Eye (tissue), 1 donor: ENCODE data around the gene UBFD1.
"Not testable (repeated sequence)": the region's sequence is repeated elsewhere in the genome, so short reads cannot be mapped to it uniquely, and the experiment has no call there.

ENCODE experiments used
- DNase-seq: peaks from one replicate; pipeline ENCODE4 v3.0.0-alpha.2; 2015

The UBFD1 gene

DNA sequence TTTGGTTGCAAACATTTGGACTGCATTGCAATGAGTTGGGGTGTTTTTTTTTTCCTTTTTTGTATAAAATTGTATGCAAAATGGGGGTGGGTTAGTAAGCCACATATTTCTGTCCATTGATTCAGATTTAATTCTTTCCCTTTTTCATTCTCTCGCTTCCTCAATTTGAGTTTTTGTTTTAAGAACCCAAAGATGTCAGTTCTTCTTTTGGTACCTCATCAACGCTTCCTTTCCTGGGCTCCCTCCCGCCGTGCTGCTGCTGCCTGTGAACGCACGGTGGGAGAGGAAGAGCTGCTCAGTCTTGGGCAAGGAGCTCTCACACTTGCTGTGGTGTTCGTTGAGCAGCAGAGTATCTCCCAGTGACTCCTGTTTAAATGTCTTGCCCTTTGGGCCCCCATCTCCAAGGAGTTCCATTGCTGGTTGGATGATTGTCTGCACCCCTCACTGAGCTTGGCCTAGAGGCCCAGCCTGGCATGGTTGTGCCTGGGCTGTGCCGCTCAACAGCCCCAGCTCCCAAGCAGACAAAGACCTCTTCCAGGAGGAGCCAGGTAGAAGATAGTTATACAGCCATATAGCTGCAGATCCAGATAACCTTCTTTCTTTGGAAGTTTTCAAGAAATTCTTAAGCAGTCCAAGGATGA, 13.6 kb downstream of the UBFD1 start:
- no peak for DNase-seq

DNA sequence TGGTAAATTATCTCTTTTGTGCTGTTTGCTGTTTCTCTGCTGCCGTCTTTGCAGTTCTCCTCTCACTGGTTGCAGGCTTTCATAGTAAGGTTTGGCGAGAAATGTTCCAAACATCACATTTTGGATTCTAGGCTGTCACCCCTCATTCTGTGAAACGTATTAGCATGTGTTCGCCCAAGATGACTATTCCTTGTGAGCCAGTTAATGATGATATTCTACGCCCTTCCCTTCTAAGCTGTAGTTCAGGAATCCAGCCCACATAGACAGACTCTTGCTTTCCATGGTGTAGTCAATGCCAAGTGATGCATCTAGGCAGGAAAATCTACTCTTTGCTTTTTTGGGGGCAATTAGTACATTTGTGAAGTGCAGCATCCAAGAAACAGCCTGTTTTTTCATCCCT, 14.4 kb downstream of the UBFD1 start:
- DNase-seq, result no peak

DNA sequence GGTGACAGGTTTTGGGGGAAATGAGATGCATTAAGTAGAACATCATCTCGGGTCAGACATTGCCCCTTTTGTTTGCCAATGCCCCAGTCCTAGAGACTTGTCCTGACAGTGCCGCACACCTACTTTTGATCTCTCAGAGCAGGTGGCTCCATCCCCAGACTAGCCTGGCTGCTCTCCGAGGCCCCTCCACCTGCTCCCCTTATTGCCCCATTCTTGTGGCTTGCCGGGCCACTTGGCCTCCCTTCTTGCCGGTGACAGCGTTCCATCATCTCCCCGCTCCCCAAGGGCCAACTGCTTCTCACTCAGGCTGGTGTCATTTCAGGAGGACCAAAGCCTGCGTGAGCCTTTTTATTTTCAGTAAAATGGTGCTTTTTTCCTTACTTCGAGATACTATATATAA, 14.9 kb downstream of the UBFD1 start:
- no peak for DNase-seq

DNA sequence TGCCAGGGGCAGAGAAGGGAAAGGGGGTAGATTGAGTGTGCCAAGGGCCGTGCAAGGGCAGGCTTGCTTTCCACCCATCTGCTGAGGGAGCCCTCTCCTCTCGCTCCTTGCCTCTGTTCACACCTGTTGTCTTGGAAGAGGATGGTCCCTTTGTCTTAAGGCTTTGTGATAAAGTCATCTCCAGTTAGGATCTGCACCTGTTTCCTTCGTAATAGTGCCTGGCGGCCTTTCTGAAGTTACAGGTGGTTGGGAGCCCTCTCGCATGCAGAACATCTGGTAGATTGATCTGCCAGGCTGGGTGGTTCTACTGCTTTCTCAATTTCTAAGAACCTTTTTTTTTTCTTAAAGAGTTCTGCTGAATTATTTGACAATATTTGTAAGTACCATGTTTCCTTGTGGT, 16.3 kb downstream of the UBFD1 start:
- no peak for DNase-seq

DNA sequence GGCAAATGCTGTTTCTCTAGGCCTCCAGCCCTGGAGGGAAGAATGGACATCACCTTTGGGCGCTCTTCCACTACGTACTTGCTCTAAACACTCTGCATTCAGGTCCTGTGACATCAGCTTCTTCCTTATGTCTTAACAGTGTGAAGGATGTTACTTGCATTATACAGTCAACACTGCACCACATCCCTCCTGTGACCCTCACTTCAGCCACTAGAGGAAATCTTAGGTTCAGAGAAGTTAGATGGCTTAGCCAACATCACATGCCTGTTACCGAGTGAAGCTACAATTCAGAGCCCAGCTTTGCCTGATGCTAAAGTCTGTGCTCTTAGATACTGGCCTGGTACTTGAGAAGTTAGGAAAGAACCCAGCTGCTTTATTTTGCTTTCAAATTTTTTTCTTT, 18.3 kb downstream of the UBFD1 start:
- DNase-seq, result no peak

DNA sequence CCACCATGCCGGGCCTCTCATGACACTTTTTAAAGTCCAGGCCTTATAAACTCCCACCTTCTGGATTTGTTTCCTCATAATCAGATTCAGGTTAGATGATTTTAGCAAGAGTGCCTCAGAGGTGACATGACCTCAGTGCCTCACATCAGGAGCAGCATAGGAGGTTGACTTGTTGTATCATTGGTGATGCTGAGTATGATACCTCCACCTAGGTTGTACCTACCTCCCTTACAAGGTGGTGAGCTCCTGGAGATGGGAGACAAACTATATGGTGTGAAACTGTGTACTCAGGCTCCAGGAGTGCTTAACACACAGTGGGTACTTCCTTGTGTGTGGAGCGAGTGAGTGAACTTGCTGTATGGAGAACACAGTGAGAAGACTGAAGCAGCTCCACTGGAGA, 20.0 kb downstream of the UBFD1 start:
- DNase-seq, result no peak

DNA sequence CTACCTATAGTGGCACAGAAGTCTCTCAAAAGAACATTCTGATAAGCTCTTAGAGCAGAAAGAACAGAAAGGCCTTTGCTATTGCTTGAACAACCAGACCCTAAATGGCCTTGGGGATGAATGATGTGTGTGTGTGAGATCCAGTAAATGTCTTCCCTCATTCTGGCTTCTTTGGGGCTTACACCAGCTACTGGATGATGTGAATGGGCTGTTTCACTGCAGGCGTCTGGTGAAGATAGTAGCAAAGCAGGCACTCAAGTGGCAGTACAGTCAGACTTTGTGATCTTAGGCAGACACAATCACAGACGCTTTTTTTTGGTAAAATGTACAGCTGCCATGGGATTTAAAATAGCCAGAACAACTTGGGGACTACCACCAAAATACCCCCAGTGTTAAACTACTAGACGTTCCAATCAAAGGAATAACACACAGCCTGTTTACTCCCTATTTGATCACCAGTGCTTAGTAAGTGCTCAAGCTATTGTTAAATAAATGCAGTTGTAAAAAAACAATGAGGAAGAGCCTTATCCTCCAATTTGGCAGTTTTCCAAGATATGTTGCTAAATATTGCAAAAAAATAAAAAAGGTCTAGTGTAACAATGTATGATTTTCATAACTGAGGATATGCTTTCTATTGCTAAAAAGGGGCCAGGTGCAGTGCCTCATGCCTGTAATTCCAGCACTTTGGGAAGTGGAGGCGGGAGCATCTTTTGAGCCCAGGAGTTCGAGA, 20.7 kb downstream of the UBFD1 start:
- DNase-seq, result no peak

DNA sequence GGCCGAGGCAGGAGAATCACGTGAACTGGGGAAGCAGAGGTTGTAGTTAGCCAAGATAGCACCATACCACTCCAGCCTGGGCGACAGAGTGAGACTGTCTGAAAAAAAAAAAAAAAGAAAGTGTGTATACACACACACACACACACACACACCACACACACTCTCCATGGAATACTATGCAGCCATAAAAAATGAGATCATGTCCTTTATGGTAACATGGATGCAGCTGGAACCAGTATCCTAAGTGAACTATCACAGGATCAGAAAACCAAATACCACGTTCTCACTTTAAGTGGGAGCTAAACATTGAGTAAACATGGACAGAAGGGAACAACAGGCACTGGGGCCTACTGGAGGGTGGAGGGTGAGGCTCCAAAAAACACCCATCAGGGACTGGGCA, 21.8 kb downstream of the UBFD1 start:
- no peak for DNase-seq

DNA sequence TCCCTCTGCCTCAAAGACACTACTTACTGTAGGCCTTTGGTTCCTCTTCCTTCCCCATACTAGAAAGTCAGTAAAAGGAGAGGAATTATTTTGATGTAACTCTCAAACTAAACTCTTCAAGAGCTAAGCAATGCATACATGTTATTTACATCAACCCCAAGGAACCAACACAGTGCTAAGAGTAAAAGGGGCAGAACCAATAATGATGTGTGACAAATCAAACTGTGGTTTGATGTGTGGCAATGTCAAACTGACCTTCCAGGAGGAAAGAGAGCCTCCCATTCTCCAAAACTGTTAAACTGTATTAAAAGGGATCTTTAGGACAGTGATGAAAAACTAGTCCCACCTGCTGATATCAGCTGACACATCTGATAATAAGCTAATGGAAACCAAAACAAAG, 22.9 kb downstream of the UBFD1 start:
- DNase-seq, result no peak

DNA sequence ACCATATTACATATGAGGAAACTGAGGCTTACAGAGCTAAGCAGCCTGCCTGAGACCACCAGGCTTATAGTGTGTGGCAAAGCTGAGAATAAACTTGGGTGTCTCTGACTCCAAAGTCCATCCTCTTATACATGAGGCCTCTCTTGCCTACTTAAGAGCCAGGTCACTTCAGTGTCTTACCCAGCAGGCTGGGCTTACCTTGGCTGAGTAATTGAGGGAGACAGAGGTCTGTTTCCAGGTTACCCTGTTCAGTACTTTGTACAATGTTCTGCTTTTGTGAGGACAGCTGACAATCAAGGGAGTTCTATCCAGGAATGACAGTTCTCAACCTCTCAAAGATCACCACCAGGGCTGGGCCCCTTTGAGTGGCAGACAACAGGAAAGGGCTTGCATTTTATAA, 24.2 kb downstream of the UBFD1 start:
- no peak for DNase-seq

DNA sequence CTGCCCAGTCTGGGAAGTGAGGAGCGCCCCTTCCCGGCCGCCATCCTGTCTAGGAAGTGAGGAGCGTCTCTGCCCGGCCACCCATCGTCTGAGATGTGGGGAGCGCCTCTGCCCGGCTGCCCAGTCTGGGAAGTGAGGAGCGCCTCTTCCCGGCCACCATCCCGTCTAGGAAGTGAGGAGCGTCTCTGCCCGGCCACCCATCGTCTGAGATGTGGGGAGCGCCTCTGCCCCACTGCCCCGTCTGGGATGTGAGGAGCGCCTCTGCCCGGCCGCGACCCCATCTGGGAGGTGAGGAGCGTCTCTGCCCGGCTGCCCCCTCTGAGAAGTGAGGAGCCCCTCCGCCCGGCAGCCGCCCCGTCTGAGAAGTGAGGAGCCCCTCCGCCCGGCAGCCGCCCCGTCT, 25.7 kb downstream of the UBFD1 start:
- DNase-seq, result not testable (repeated sequence)

DNA sequence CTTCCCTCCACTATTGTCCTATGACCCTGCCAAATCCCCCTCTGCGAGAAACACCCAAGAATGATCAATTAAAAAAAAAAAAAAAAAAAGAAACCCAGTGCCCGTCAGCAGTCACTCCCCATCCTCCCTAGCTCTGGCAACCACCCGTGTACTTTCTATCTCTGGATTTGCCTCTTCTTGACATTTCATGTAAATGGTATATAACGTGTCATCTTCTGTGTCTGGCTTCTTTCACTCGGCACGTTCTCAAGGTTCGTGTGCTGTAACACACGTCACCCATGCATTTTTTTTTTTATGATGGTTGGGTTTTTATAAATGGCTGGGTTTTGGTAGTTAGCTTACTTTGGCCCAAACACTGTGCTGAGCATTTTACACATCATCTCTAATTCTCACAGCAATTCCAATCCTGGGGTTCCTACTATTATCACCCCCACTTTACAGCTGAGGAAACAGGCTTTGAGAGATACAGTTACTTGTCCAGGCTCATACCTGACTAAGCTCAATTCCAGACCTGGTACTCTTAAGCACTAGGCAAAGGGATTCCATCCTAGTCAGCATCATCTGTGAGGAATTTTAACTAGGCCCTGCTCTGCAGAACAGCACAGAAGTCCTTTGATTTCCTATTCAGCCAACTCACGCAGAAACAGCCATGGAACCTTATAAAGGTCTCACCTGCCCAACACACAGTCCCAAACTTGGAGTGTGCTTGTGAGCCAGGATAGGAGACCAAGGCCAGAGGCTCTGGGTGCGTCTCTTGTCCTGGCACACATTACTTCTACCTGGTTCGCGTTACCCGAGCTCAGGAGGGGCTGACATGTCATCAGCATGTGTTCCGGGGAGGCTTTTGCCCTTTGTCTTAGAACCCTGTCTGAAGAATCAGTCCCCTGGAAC, 26.9 kb downstream of the UBFD1 start:
- no peak for DNase-seq

DNA sequence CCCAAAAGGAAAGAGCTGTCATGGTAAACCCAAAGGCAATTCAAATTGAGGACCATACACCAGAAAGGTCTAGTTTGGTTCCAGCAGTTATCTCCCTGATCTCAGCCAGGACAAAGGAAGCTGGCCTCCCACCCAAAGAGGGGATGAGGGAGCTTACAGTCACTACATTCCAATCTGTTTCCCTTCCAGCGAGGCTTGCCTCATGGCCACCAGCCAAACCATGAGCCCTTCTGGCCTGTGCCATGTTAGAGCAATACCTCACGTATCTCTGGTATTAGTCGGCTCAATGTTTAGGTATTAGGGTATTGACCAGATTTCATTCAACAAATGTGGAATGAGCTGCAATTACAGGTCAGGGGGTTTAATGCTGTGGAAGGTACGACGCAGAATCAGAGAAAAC, 30.2 kb downstream of the UBFD1 start:
- no peak for DNase-seq

DNA sequence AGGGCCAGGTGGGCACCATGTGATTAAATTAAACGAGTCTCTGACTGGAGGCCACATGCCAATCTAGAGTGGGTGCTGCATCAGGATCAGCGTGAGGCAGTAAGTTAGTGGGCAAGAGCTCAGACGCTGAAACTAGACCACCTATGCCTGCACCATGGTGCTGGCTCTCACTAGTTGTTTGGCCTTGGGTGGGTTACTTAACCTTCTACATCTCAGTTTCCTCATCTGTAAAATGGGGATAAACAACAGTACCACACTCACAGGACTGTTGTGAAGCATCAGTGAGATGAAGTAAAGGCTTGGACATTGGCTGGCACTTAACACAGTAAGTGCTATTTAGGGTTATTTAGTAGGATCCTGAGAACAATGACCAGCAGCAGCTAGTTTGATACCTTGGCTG, 32.7 kb downstream of the UBFD1 start:
- DNase-seq, result no peak

DNA sequence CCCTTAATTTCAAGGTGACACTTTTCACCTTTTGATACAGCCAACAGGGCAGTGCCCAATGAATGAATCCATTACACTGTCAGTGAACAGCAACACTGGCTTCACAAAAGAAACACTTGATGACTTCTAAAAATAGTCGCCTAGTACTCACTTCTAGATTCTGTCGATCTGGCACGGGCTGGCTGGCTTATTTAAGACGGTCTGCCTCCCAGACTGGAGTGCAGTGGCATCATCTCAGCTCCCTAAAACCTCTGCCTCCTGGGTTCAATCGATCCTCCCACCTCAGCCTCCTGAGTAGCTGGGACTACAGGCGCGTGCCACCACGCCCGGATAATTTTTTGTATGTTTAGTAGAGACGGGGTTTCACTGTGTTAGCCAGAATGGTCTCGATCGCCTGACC, 36.7 kb downstream of the UBFD1 start:
- no peak for DNase-seq

DNA sequence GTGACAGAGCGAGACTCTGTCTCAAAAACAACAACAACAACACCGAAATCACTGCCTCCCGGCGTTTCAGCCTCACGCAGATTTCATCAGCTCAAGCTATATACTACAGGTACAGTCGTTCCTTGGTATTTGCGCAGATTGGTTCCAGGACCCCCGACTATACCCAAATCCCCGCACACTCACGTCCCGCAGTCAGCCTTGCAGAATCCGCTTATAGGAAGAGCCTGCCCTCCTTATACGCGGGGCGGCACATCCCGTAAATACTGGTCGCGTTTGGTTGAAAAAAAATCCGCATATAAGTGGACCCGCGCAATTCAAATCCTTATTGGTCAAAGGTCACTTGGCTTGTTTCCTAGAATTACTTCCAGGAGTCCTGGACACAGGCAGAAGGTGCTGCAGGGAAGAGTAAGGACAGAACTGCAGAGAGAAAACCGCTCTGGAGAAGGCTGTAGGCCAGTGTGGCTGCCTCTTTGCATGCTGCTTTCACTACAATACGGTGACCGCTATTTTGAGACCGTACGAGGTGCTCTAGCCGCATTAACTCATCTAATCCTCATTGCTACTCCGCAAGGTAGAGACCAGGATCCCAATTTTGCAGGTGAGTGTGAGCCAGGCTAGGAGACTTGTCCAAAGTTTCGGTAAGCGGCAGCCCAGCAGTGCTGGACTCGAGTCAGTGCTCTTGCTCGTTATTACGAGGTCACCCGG, 37.9 kb downstream of the UBFD1 start:
- DNase-seq, result peak; percentile 17

DNA sequence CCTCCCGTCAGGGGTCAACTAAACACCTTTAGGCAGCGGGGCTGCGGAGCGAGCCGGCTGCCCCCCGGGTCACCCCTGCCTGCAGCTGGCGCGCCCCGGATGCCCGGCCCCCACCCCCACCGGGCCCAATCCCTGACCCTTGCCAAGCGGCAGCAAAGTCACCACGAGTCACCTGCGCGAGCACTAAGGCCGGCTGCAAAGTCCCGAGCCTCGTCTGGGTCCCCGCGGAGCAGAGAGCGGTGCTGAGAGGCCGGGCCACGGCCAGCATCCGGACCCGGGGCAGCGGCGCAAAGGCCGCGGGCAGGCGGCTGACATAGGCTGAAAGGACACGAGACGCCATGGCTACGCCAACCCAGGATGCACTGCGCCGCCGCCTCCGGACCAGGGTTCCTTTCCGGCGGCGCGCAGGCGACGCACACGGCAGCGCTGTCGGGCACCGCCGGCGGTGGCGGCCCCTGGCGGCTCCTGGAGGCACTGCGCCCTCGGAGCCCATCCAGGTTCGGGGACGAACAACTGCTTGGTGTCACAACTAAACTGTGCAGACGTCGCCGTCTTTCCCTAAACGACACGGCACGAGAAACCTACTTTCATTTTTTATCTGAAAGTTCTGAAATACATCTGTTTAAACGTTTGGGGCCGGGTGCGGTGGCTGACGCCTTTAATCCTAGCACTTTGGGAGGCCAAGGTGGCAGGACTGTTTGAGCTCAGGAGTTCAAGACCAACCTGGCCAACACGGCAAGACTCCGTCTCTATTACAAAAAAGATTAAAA, 38.6 kb downstream of the UBFD1 start, which contains the start of gene NDUFAB1:
NDUFAB1 (minus strand) TSS at position 366 of the 770 bp plus-strand sequence; CDS start at position 340, 26 bp downstream.
- DNase-seq, result peak; percentile 95

DNA sequence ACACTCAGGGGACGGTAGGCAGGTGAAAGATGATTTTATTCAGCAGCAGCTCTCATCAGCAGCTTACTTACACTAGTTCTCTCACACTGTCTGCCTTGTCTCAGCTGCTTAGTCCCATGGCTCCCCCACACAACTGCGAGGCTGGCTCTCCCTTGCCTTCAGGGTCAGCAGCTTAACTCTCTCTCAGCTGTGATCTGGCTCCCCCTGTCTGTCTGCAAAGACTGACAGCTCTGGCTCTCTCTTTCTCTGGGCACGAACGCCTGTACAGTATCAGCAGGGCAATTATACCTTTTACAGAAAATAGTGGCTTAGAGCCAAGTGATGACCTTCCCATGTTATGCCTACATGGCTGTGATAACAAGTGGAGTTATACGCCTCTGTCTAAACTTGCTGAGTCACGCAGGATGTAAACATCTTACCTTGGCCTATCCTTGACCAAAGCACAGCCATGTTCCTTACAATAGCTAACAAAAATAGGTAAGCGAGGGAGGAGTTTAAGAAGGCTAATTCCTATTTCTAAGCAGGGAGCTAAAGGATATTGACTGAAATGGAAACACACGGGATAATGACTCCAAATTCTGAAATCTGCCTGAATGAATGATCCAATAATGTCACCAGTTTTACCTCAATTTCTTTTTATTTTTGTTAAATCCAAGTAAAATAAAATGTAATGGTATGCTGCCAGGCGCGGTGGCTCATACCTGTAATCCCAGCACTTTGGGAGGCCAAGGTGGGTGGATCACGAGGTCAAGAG, 39.7 kb downstream of the UBFD1 start:
- peak; percentile 7 for DNase-seq

DNA sequence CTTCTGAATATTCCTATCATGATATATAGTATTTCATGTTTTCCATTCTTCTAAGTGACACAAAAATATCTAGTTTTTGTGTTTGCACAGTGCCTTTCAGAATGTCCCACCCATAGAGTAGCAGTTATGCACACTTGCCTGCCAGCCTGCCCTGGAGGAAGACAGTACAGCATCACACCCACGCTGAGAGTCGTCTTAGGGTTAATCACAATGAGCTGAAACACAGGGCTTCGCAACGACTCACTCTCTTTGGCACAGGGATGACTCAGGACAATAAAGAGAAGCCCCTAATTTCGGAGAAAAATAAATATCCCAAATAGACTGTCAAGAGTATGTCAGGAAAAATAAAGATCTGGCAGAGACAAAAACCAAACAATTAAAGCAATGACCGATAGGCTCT, 50.2 kb downstream of the UBFD1 start:
- no peak for DNase-seq

DNA sequence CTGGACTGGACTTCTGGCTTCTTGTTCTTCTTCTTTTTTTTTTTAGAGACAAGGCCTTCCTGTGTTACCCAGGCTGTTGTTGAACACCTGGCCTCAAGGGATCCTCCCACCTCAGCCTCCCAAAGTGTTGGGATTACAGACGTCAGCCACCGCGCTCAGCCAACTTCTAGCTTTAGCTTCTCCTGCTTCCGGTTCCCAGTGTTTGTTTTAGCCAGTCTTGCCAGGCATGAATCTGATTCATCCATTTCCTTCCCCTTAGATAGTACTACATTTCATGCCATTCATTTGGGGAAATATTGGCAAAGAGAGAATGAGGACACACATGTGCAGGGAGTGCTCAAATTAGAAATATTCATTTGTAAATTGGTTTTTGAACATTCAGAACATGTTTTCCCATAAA, 50.7 kb downstream of the UBFD1 start:
- DNase-seq, result no peak

DNA sequence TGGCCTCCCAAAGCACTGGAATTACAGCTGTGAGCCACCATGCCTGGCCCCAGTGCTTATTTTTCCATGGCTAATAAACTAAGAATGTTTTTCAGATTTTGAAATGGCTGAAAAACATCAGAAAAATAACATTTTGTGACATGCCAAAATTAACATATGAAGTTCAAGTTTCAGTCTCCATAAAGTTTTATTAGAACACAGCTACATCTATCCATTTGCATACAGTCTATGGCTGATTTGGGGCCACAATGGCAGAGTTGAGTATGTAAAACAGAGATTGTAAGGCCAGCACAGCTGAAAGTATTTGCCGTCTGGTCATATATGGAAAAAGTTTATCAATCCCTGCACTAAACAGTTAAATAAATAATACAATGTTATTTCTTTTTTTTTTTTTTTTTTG, 52.4 kb downstream of the UBFD1 start:
- no peak for DNase-seq

DNA sequence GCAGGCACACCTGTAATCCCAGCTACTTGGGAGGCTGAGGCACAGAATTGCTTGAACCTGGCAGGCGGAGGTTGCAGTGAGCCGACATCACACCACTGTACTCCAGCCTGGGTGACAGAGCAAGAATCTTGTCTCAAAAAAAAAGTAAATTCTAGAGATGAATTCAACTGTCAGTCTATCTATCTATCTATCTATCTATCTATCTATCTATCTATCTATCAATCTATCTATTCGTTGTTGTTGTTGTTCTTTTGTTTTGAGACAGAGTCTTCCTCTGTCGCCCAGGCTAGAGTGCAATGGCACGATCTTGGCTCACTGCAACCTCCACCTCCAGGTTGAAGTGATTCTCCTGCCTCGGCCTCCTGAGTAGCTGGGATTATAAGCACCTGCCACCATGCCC, 53.4 kb downstream of the UBFD1 start:
- DNase-seq, result not testable (repeated sequence)
